ENCODE measurements around the gene WDR41. TPM values are rescaled to one million over a fixed set of nuclear protein-coding genes. Genes with fewer than 3 reads are reported as not detected.
"Not testable (repeated sequence)": the region's sequence is repeated elsewhere in the genome, so short reads cannot be mapped to it uniquely, and the experiment has no call there.

WDR41 gene
- total RNA-seq, 2 experiments from 2014 or later = 33.0 to 41.0 TPM

DNA sequence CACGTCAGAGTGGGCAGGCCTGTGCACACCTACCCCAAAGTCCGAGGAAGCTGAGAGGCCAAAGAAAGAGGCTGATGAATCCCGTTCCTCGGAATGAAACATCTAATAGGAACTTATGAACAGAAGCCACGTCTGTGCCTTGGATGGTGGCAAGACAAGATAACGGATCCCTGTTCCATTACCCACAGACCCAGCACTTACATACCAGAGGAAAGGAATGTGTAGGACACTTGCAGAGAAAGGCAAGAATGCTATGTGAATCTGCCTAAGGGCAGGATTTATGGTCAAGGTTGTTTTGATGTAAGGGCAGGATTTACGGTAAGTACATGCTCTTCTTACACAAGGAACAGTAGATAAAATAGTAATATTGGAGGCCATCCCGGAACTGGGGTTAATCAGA is 93.2 kb downstream of the WDR41 start:
- Mint-ChIP-seq H3K36me3 (no peaks in the 10 kb centered on the region), H3K27ac (no peak overlapping the region), H3K4me1 (peaks cover 6% of the 10 kb centered on the region), H3K9me3 (no peaks in the 10 kb centered on the region), H3K27me3 (no peaks in the 10 kb centered on the region), H3K4me3 (no peak overlapping the region)
- no peak for DNase-seq

DNA sequence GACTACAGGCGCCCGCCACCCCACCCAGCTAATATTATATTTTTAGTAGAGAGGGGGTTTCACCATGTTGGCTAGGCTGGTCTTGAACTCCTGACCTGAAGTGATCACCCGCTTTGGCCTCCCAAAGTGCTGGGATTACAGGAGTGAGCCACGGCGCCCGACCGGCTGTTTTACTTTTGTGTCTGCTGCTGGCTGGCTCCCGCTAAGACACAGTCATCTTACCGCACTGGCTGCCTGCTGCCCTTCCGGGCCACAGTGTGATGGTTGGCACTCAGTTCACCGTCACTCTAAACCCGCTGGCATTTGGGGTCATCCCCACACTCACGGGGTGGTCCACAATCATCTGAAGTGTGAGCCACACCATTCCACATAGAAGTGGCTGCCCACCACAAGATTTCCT is 93.7 kb downstream of the WDR41 start:
- no peaks in the 10 kb centered on the region for H3K9me3 Mint-ChIP-seq
- H3K4me1 Mint-ChIP-seq = peaks cover 6% of the 10 kb centered on the region
- H3K4me3 Mint-ChIP-seq = no peak overlapping the region
- H3K36me3 Mint-ChIP-seq = no peaks in the 10 kb centered on the region
- DNase-seq = no peak
- no peak overlapping the region for H3K27ac Mint-ChIP-seq
- no peaks in the 10 kb centered on the region for H3K27me3 Mint-ChIP-seq

DNA sequence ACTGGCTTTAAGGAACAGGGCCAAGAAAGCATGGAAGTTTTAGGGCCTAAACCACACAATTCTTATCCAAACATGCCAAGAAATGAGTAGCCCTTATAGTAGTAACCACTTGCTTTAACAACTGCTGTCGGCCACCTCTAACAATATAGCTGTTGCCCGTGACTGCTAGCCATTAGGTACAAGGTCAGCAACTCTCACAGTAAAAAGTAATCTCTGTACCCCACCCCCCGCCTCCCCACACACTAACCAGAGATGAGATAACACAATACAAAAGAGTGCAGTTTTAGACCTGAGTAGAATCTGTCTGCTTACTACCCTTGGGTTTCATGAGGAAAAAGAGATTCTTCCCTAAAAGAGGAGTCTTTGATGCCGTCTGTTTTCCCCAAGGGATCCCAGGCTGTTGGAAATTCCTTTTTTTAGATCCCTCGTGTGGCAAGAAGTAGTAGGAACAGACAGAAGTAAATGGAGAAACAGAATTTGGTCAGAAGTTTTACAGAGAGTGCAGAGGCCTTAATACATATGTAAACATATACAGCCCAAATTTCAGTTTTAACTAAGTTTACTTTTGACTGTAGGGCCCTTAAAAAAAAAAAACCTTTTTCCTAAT is 94.3 kb downstream of the WDR41 start:
- Mint-ChIP-seq H3K27me3 (no peaks in the 10 kb centered on the region), H3K9me3 (no peaks in the 10 kb centered on the region), H3K27ac (no peak overlapping the region), H3K4me1 (peaks cover 6% of the 10 kb centered on the region), H3K36me3 (no peaks in the 10 kb centered on the region), H3K4me3 (no peak overlapping the region)
- no peak for DNase-seq

DNA sequence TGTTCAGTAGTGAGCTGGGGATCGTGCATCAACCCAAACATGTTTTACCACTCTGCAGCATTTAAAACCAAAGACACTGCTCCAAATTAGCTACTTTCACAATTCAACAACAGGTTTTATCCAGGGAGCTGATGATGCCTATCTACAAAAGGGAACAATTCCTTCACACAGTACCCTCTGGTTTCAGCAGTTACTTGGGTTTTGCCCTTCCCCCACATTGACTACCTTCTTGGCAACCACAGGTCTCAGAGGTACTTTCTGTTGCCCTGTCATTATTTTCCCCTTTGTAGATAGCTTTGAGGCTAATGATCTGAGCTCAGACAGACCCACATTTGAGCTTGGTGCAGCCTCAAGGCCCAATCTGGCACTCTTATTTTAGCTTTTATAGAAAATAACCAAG is 96.1 kb downstream of the WDR41 start:
- no peak for DNase-seq
- H3K27me3 Mint-ChIP-seq = no peaks in the 10 kb centered on the region
- no peak overlapping the region for H3K4me3 Mint-ChIP-seq
- no peaks in the 10 kb centered on the region for H3K36me3 Mint-ChIP-seq
- H3K27ac Mint-ChIP-seq = no peak overlapping the region
- peaks cover 9% of the 10 kb centered on the region for H3K4me1 Mint-ChIP-seq
- no peaks in the 10 kb centered on the region for H3K9me3 Mint-ChIP-seq

DNA sequence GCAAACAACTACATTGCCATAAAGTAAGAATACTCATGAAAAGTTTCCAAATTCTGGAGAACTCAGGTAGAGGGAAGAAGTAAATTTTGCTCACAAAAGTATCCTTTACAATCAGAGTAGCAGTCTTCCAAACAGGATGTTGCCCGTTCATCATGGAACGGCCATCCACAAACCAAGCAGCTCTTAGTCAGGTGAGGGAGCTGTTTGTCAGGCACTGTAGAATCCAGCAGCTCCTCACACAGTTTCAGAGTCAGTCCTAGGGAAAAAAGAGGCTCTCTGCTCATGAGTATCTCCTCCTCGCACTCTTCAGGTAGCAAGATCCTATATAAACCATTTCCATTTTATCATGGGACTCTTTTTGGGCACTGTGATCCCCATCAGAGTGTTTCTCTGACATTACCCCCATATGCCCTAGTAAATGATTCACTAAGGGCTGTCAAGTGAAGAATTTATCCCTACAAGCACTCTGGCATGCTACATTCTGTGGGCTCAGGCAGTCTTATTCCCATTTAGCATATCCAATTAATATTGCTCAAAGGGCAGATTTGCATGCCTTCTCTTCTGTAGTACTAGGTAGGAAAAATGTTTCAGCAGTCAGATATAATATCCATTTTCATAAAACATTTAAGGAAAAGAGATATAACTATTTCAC is 97.9 kb downstream of the WDR41 start:
- Mint-ChIP-seq H3K4me3 (no peak overlapping the region), H3K4me1 (peaks cover 9% of the 10 kb centered on the region), H3K36me3 (no peaks in the 10 kb centered on the region), H3K27ac (no peak overlapping the region), H3K9me3 (no peaks in the 10 kb centered on the region), H3K27me3 (peaks cover 6% of the 10 kb centered on the region)
- no peak for DNase-seq

DNA sequence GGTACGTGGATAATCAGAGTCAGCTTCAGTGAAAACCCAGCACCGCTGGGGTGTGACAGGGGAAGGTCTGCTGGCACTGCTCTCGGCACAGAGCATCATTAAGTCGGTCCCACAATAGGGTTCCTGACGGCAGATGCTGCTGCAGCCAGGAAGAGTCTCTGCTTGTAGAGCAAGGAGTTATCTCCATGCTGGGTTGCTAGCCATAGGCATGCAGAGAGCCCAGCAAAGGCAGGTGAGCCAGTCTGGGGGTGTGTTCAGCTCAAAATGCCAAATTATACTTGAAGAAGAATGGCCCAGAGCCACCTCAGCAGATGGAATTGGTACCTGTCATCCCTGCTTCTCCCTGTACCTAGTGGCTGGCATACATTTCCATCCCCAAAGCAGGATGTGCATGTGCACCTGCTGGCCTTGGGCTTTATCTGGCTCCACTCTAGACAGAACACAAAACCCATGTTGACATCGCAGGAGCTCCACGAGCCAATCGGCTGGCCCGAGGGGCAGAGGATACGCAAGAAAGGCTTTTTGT is 100.8 kb downstream of the WDR41 start:
- H3K4me1 Mint-ChIP-seq = peaks cover 7% of the 10 kb centered on the region
- no peak for DNase-seq
- H3K36me3 Mint-ChIP-seq = no peaks in the 10 kb centered on the region
- H3K4me3 Mint-ChIP-seq = no peak overlapping the region
- no peaks in the 10 kb centered on the region for H3K9me3 Mint-ChIP-seq
- no peak overlapping the region for H3K27ac Mint-ChIP-seq
- H3K27me3 Mint-ChIP-seq = peaks cover 7% of the 10 kb centered on the region

DNA sequence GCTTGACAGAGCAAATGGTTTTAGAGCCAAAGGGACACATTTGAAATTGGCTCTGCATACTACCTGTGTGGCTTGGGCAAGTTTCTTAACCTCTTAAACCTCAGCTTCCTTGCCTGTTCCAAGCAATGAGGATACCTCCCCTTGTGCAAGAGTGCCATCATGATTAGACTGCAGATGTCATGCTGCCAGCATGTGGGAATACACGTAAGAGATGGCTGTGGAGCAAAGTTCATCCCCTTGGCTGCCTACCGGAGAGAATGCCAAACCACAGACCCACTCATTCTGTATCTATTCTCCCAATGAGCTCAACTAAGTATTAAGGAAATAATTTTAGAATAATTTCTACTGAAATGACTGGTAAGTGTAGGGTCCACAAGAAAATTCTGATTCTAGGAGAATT is 101.3 kb downstream of the WDR41 start:
- H3K9me3 Mint-ChIP-seq = no peaks in the 10 kb centered on the region

DNA sequence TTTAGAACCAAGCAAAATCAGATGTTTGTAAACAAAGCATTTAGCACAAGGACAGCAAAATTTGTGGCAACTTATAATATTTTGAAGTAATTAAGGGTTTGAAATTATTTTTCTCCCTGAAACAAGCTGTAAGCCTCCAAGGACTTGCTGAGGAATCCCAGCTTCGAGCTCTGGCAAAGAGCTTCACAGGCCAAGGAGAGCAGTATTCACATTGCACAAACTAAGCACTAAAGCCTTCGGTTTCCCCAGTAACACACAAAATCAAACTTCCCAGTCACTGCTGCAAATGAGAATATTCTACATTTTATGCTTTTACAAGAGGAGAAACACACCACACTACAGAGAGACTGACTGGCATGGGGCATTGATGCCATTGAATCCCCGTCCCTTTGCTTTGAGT is 101.9 kb downstream of the WDR41 start:
- Mint-ChIP-seq H3K4me3 (no peak overlapping the region), H3K27me3 (peaks cover 7% of the 10 kb centered on the region), H3K36me3 (no peaks in the 10 kb centered on the region), H3K27ac (no peak overlapping the region), H3K4me1 (peaks cover 3% of the 10 kb centered on the region), H3K9me3 (no peaks in the 10 kb centered on the region)
- no peak for DNase-seq

More for the DNA sequence above, 101.3 kb downstream of the WDR41 start:
- DNase-seq = no peak
- H3K4me3 Mint-ChIP-seq = no peak overlapping the region
- H3K4me1 Mint-ChIP-seq = peaks cover 3% of the 10 kb centered on the region
- peaks cover 7% of the 10 kb centered on the region for H3K27me3 Mint-ChIP-seq
- no peaks in the 10 kb centered on the region for H3K36me3 Mint-ChIP-seq
- H3K27ac Mint-ChIP-seq = no peak overlapping the region

DNA sequence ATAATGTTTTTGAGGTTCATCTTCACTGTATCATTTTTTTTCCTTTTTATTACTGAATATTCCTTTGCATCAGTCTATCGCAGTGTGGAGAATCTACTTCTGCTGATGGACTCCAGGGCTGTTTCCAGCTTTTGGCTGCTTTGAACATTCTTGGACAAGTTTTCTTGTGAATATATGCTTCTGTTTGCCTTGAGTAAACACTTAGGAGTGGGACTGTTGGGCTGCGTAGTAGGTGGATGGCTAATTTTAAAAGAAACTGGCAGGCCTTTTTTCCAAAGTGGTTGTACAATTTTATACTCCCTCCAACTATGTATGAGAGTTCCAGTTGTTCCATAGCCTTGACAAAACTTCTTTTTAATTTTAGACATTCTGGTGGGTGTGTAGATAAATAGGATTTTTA is 102.4 kb downstream of the WDR41 start:
- Mint-ChIP-seq H3K4me1 (peaks cover 3% of the 10 kb centered on the region), H3K27me3 (peaks cover 7% of the 10 kb centered on the region), H3K36me3 (no peaks in the 10 kb centered on the region), H3K9me3 (no peaks in the 10 kb centered on the region), H3K27ac (no peak overlapping the region), H3K4me3 (no peak overlapping the region)
- DNase-seq = no peak

DNA sequence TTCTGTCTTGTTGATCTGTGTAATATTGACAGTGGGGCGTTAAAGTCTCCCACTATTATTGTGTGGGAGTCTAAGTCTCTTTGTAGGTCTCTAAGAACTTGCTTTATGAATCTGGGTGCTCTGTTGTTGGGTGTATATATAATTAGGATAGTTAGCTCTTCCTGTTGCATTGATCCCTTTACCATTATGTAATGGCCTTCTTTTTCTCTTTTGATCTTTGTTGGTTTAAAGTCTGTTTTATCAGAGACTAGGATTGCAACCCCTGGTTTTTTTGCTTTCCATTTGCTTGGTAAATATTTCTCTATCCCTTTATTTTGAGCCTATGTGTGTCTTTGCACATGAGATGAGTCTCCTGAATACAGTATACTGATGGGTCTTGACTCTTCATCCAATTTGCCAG is 105.8 kb downstream of the WDR41 start:
- not testable (repeated sequence) for H3K4me3 Mint-ChIP-seq, H3K4me1 Mint-ChIP-seq, H3K27ac Mint-ChIP-seq, DNase-seq, H3K9me3 Mint-ChIP-seq, H3K27me3 Mint-ChIP-seq, H3K36me3 Mint-ChIP-seq

DNA sequence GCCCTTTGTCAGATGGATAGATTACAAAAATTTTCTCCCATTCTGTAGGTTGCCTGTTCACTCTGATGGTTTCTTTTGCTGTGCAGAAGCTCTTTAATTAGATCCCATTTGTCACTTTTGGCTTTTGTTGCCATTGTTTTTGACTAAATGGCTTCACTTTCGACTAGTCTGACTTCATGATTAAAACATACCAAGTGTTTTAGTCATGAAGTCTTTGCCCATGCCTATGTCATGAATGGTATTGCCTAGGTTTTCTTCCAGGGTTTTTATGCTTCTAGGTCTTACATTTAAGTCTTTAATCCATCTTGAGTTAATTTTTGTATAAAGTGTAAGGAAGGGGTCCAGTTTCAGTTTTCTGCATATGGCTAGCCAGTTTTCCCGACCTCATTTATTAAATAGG is 108.8 kb downstream of the WDR41 start:
- H3K4me3 Mint-ChIP-seq, H3K27me3 Mint-ChIP-seq, H3K36me3 Mint-ChIP-seq, H3K27ac Mint-ChIP-seq, DNase-seq, H3K9me3 Mint-ChIP-seq: not testable (repeated sequence)
- peaks cover 24% of the 10 kb centered on the region for H3K4me1 Mint-ChIP-seq

Other genes starting within 250 kb of the WDR41 start
- gene OTP, start 146.4 kb upstream of the WDR41 start, total RNA-seq = not detected

Data from activated naive CD8-positive, alpha-beta T cell treated with anti-CD3 and anti-CD28 coated beads for 36 hours (primary cell).